Tibial artery (tissue), 4 donors: ENCODE data around the gene ISOC1.

ENCODE experiments used
- DNase-seq, 2 donors: peaks; one replicate each; pipeline ENCODE4 v3.0.0-alpha.2; 2019
- H3K27ac ChIP-seq, 2 donors: fragments of 200-600 bp; sonication (generic) in 1 of 2; 1 replicate in 1 of 2; 2 replicates in 1 of 2; pipeline ENCODE4 v1.5.1; 2018 to 2019; ENCODE audit warnings: mild to moderate bottlenecking in 1 of 2
- H3K27me3 ChIP-seq, 2 donors: fragments of 200-600 bp; sonication (generic) in 1 of 2; one replicate each; pipeline versions ENCODE4 v1.5.1 to v1.6.0; 2016 to 2019
- H3K36me3 ChIP-seq, 3 donors: fragments of 200-600 bp; sonication (generic) in 2 of 3; one replicate each; pipeline ENCODE4 v1.5.1; 2016 to 2019; ENCODE audit warnings: mild to moderate bottlenecking in 2 of 3
- H3K4me1 ChIP-seq, 4 donors: fragments of 200-600 bp; sonication (generic) in 2 of 4; 1 replicate in 3 of 4; 2 replicates in 1 of 4; pipeline ENCODE4 v1.5.1; 2016 to 2019
- H3K4me3 ChIP-seq, 2 donors: fragments of 200-600 bp; sonication (generic) in 1 of 2; 1 replicate in 1 of 2; 2 replicates in 1 of 2; pipeline ENCODE4 v1.5.1; 2018 to 2019; ENCODE audit warnings: mild to moderate bottlenecking in 2 of 2
- H3K9me3 ChIP-seq, 3 donors: fragments of 200-600 bp; sonication (generic) in 1 of 3; one replicate each; pipeline ENCODE4 v1.5.1; 2016 to 2019
- intact Hi-C: fragments of 100-400 bp; cut with DNase I; formaldehyde crosslinking; loops from one replicate; pipeline ENCODE4 v1.15.0; 2023; ENCODE audit warnings: low total_unique reads
- TF ChIP-seq, protein P1 (sequence below), 2 experiments: fragments of 200-600 bp in 1 of 2; fragments of 450-650 bp in 1 of 2; IDR thresholded peaks; one replicate each; pipeline ENCODE4 v1.5.1; 2017 to 2019; ENCODE audit warnings: antibody characterized with exemption in 2 of 2, mild to moderate bottlenecking in 1 of 2, moderate library complexity in 1 of 2

Gene ISOC1

DNA sequence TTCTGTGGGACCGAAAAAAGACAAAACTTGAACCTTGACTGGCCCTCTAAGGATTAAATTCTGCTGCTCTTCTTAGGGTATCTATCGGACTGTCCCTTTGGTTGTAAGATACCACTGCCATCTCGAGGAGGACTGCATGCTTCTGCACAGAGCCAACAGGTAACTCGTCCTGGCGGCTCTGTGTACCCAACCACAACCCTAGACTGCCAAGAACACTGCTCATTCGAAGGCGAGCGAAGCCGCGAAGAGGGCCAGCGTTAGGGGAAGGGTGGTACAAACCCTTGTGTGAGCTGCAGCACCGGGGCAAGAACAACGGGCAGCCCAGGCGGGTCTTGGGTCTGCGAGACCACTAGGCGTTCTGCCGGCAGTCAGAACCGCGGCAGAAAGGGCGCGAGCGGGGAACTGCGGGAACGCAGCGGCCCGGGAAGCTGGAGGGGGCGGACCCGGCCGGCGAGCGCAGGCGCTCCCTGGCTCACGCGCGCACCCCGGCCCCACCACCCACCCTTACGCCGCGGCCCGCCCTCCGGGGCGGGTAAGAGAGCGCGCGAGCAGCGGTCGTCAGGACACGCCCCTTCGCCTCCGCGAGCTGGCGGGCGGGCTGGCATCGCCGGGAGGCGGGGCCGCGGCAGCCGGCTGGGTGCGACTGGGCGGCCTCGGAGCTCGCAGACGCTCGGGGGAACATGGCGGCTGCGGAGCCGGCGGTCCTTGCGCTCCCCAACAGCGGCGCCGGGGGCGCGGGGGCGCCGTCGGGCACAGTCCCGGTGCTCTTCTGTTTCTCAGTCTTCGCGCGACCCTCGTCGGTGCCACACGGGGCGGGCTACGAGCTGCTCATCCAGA is at the start of gene ISOC1:
TSS of gene ISOC1 (plus strand) at position 663 of the 837 bp plus-strand sequence. CDS start at position 681, 18 bp downstream.
- intact Hi-C loops = no loop called here
- Histone ChIP-seq H3K36me3 (no peaks in the 10 kb centered on the region), H3K27me3 (no peaks in the 10 kb centered on the region), H3K4me3 (peak within 1 kb of the TSS; percentile 70 to 94), H3K27ac (peak within 1 kb of the TSS; percentile 70 to 80), H3K9me3 (no peaks in the 10 kb centered on the region), H3K4me1 (peaks cover 0 to 12% (median 3%) of the 10 kb centered on the region in 4 donors)
- peak; percentile 84 to 92 for DNase-seq
- TF ChIP-seq, protein P1, sequence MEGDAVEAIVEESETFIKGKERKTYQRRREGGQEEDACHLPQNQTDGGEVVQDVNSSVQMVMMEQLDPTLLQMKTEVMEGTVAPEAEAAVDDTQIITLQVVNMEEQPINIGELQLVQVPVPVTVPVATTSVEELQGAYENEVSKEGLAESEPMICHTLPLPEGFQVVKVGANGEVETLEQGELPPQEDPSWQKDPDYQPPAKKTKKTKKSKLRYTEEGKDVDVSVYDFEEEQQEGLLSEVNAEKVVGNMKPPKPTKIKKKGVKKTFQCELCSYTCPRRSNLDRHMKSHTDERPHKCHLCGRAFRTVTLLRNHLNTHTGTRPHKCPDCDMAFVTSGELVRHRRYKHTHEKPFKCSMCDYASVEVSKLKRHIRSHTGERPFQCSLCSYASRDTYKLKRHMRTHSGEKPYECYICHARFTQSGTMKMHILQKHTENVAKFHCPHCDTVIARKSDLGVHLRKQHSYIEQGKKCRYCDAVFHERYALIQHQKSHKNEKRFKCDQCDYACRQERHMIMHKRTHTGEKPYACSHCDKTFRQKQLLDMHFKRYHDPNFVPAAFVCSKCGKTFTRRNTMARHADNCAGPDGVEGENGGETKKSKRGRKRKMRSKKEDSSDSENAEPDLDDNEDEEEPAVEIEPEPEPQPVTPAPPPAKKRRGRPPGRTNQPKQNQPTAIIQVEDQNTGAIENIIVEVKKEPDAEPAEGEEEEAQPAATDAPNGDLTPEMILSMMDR (IDR thresholded peaks at IDR 0.05) = no peak

- H3K9me3 ChIP-seq = peaks cover 0 to 18% (median 11%) of the 10 kb centered on the region in 3 donors
- no peaks in the 10 kb centered on the region for H3K36me3 ChIP-seq
- no peak overlapping the region for H3K27ac ChIP-seq
- no peak overlapping the region for H3K4me3 ChIP-seq
- intact Hi-C loops = no loop called here
- DNase-seq = no peak
- H3K27me3 ChIP-seq = no peaks in the 10 kb centered on the region
- no peaks in the 10 kb centered on the region for H3K4me1 ChIP-seq
- TF ChIP-seq, protein P1 (IDR thresholded peaks at IDR 0.05) = no peak
These were observed 48.4 kb upstream of the ISOC1 start for GRCh38 chr5:129046151-129046550.

- peaks cover 0 to 17% (median 10%) of the 10 kb centered on the region in 3 donors for H3K9me3 ChIP-seq
- no peaks in the 10 kb centered on the region for H3K36me3 ChIP-seq
- H3K4me1 ChIP-seq = no peaks in the 10 kb centered on the region
- TF ChIP-seq, protein P1 (IDR thresholded peaks at IDR 0.05) = no peak
- no peak overlapping the region for H3K27ac ChIP-seq
- intact Hi-C loops = no loop called here
- no peak overlapping the region for H3K4me3 ChIP-seq
- H3K27me3 ChIP-seq = no peaks in the 10 kb centered on the region
- no peak for DNase-seq
These were observed 46.0 kb upstream of the ISOC1 start for GRCh38 chr5:129048509-129048908.

GRCh38 chr5:129049126-129049799 is 45.3 kb upstream of the ISOC1 start:
- DNase-seq = no peak

GRCh38 chr5:129051283-129051682 is 43.3 kb upstream of the ISOC1 start:
- intact Hi-C loops = no loop called here
- TF ChIP-seq, protein P1 (IDR thresholded peaks at IDR 0.05) = no peak
- no peaks in the 10 kb centered on the region for H3K9me3 ChIP-seq

More at GRCh38 chr5:129049126-129049799, 45.3 kb upstream of the ISOC1 start:
- Histone ChIP-seq H3K36me3 (no peaks in the 10 kb centered on the region), H3K27me3 (no peaks in the 10 kb centered on the region), H3K9me3 (peaks cover 0 to 9% (median 4%) of the 10 kb centered on the region in 3 donors), H3K4me3 (no peak overlapping the region), H3K4me1 (no peaks in the 10 kb centered on the region), H3K27ac (no peak overlapping the region)
- TF ChIP-seq, protein P1 (IDR thresholded peaks at IDR 0.05) = no peak
- intact Hi-C loops = no loop called here

More at GRCh38 chr5:129051283-129051682, 43.3 kb upstream of the ISOC1 start:
- Histone ChIP-seq H3K27ac (no peak overlapping the region), H3K4me3 (no peak overlapping the region), H3K27me3 (no peaks in the 10 kb centered on the region), H3K4me1 (no peaks in the 10 kb centered on the region), H3K36me3 (no peaks in the 10 kb centered on the region)
- DNase-seq = no peak
